ENCODE data around the gene SLF2.
"Not testable (repeated sequence)": the region's sequence is repeated elsewhere in the genome, so short reads cannot be mapped to it uniquely, and the experiment has no call there.

Gene SLF2

DNA sequence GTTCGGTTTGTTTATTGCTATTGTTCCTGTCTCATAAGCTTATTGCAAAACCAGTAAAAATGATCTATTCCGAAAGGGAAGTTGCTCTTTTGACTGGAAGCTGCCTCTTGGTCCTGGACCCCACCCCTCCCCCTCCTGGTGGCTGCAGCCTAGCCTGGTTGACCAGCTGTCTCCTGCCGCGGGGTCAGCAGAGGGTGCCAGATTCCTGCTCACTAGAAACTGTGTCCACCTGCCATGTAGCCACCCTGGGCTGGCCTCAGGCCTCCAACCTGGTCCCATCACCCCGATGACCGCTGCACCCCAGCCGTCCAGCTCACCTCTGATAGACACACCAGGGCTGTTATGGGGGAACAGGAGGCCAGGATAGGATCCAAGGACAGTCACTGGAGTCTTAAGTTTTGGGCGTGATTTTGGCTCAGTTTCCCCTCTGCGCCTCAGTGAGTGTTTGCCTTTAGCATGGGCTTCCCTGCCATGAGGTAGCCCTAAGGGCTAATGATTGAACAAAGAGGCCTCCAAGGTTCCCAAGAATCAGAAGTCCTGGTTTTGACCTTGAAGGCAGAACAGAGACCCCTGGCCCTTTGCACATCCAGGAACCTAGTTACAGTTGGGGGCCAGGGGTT lies 32.9 kb upstream of the SLF2 start:
- H3K4me3 ChIP-seq (replicated peaks in 1 of 2; ENCODE audit: low read depth in 2 of 2, low read length in 2 of 2), result no peak overlapping the region
- TF ChIP-seq, protein P1, sequence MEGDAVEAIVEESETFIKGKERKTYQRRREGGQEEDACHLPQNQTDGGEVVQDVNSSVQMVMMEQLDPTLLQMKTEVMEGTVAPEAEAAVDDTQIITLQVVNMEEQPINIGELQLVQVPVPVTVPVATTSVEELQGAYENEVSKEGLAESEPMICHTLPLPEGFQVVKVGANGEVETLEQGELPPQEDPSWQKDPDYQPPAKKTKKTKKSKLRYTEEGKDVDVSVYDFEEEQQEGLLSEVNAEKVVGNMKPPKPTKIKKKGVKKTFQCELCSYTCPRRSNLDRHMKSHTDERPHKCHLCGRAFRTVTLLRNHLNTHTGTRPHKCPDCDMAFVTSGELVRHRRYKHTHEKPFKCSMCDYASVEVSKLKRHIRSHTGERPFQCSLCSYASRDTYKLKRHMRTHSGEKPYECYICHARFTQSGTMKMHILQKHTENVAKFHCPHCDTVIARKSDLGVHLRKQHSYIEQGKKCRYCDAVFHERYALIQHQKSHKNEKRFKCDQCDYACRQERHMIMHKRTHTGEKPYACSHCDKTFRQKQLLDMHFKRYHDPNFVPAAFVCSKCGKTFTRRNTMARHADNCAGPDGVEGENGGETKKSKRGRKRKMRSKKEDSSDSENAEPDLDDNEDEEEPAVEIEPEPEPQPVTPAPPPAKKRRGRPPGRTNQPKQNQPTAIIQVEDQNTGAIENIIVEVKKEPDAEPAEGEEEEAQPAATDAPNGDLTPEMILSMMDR (IDR thresholded peaks at IDR 0.05; ENCODE audit: low read depth, low read length), result no peak
- DNase-seq (ENCODE audit: low read depth in 2 of 2), result no peak

DNA sequence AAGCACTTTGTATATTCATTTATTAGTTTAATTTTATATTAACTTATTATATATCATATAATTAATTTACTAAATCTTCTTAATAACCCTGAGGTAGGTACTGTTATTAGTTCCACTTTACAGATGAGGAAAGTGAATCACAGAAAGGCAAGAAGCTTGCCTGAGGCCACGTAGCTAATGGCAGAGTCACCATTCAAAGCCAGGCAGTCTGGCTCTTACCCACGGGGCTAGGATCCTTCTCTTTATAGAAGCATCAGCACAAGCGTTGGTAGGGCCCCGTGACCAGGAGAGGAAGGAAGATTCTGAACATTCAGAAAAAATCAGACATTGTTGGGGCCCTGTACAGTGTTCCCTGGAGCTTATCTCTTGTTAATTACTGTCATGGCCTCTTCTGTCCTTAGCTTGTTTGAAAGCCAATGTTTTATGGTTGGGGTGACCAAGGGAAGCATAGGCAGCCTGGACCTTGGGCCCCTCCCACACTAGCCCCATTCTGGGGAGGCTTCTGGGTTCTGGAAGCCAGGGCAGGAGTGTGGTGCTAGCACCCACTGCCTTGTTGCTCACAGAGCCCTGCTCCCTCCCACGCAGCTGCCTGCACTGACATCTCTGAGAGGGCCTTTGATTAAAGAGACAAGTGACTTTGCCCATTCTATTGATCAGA lies 31.1 kb upstream of the SLF2 start:
- TF ChIP-seq, protein P1 (IDR thresholded peaks at IDR 0.05; ENCODE audit: low read depth, low read length), result no peak
- H3K4me3 ChIP-seq (replicated peaks in 1 of 2; ENCODE audit: low read depth in 2 of 2, low read length in 2 of 2), result no peak overlapping the region

DNA sequence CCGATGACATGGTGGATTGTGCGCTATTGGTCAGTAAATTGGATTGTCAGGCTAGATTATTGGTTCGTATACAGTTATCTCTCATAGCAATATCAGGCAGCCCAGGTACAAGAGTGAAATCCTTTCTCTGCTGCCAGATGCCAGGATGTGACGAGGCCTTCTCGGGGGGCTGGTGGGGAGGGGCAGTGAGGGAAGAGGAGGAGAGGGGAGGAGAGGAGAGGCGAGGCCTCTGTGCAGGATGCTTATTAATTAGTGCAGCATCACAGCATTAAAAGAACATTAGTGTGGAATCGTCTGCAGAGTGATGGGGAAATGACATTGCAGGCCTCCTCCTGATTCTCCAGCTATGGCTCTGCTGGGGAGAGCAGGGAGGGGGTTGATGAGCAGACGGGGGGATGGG lies 30.5 kb upstream of the SLF2 start:
- no peak for DNase-seq (ENCODE audit: low read depth in 2 of 2)
- no peak overlapping the region for H3K4me3 ChIP-seq (replicated peaks in 1 of 2; ENCODE audit: low read depth in 2 of 2, low read length in 2 of 2)
- TF ChIP-seq, protein P1 (IDR thresholded peaks at IDR 0.05; ENCODE audit: low read depth, low read length), result no peak

More for the DNA sequence above, 31.1 kb upstream of the SLF2 start:
- no peak for DNase-seq (ENCODE audit: low read depth in 2 of 2)

DNA sequence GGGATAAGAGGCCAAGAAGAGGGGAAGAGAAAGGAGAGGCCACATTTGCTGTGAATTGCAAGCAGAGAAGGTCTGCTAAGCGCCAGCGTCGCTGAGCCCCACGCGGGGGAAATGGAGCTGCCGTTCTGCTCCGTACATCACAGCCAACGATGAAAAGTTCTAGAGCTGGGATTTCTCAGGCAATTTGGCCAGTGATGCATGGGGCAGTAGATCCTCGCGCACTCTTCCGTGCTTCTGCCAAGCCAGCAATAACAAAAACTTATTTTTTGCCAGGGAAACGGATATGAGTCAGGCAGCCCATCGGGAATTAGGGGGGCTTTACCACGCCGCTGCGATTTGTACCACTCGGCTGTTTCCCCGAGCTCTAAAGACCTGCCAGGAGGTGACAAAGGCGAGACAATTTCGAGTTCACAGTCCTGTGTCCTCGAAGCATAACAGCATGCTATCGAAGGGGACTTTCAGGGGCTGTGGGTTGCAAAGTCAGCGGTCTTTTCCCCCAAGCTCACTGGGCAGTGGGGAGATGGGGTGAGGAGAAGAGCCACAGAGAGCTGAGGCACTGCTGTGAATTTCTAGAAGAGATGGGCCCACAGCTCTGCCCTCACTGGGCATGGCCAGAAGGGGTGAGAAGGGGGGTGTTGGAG lies 30.0 kb upstream of the SLF2 start:
- peak; percentile 84 to 87 for DNase-seq (ENCODE audit: low read depth in 2 of 2)
- TF ChIP-seq, protein P1 (IDR thresholded peaks at IDR 0.05; ENCODE audit: low read depth, low read length), result no peak
- H3K4me3 ChIP-seq (replicated peaks in 1 of 2; ENCODE audit: low read depth in 2 of 2, low read length in 2 of 2), result no peak overlapping the region

DNA sequence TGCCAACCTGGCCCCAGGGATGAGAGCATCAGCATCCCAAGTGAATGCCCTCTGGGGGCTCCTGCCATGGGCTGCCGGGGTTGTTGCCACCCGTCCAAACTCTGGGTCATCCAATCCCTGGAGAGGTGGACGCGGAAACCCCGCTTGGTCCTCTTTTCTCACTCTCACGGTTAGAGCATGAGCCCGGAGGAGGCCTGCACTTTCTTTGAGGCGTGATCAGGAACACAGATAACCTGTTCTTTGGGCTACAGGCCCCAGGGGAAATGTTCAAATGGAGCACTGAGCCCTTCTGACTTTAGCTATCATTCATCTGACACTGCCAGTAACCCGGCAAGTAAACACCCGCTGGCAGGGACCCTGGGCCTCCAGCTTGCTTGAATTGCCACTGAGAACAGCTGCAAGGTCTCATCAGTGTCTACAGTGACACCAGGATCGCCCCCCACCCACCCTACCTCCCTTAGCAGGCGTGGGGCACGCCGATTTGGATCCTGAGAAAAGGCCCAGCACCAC lies 29.4 kb upstream of the SLF2 start:
- no peak overlapping the region for H3K4me3 ChIP-seq (replicated peaks in 1 of 2; ENCODE audit: low read depth in 2 of 2, low read length in 2 of 2)
- DNase-seq (ENCODE audit: low read depth in 2 of 2), result no peak
- TF ChIP-seq, protein P1 (IDR thresholded peaks at IDR 0.05; ENCODE audit: low read depth, low read length), result no peak

DNA sequence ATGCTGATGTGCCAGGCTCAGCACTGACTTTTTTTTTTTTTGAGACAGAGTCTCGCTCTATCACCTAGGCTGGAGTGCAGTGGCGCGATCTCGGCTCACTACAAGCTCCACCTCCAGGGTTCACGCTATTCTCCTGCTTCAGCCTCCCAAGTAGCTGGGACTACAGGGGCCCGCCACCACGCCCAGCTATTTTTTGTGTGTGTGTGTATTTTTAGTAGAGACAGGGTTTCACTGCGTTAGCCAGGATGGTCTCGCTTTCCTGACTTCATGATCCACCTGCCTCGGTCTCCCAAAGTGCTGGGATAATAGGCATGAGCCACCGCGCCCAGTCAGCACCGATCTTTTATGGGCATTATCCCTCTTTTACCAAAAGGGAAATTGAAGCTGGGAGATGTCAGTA lies 27.2 kb upstream of the SLF2 start:
- not testable (repeated sequence) for H3K4me3 ChIP-seq (replicated peaks in 1 of 2; ENCODE audit: low read depth in 2 of 2, low read length in 2 of 2); DNase-seq (ENCODE audit: low read depth in 2 of 2)

DNA sequence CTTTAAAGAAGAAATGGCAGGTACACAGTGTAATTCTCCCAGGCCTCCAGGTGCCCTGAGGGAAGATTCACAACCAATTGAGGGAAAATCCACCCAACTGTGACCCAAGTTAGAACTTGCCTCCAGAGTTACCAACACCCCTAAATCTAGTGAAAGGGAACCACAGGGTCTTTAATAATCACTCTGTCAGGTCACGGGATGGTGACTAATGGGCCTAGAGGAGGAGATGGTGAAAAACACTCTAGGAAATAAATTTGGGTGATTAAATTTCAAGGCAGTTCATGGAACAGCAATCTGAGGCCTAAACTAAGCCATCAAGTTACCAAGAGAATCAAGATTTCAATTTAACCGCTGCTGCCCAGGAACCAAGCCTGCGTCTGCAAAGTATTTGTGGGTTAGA lies 26.7 kb upstream of the SLF2 start:
- no peak overlapping the region for H3K4me3 ChIP-seq (replicated peaks in 1 of 2; ENCODE audit: low read depth in 2 of 2, low read length in 2 of 2)
- DNase-seq (ENCODE audit: low read depth in 2 of 2), result no peak
- TF ChIP-seq, protein P1 (IDR thresholded peaks at IDR 0.05; ENCODE audit: low read depth, low read length), result no peak

Data from cardiac fibroblast (primary cell).